HFFc6 (cell line): ENCODE data around the gene SYNGAP1. TPM values are rescaled to one million over a fixed set of nuclear protein-coding genes. Genes with fewer than 3 reads are reported as not detected.

Experiments
- DNase-seq: peaks from one replicate; pipeline ENCODE4 v3.0.0-alpha.2; 2018
- H3K27ac Mint-ChIP-seq: 2 replicates; pipeline ENCODE4 v1.8.0; 2020; ENCODE audit warnings: mild to moderate bottlenecking, mixed read lengths
- H3K27me3 Mint-ChIP-seq: 2 replicates; pipeline ENCODE4 v1.8.0; 2021; ENCODE audit warnings: mild to moderate bottlenecking, moderate library complexity, mixed read lengths; ENCODE audit not compliant: insufficient read depth
- H3K36me3 Mint-ChIP-seq: 2 replicates; pipeline ENCODE4 v1.8.0; 2021; ENCODE audit warnings: low read depth, mixed read lengths
- H3K4me1 Mint-ChIP-seq: 2 replicates; pipeline ENCODE4 v1.8.0; 2020; ENCODE audit warnings: low read depth, mixed read lengths
- H3K4me3 Mint-ChIP-seq: 2 replicates; pipeline ENCODE4 v1.8.0; 2020; ENCODE audit warnings: mild to moderate bottlenecking, moderate library complexity, mixed read lengths
- H3K9me3 Mint-ChIP-seq: 2 replicates; pipeline ENCODE4 v1.8.0; 2020; ENCODE audit warnings: mild to moderate bottlenecking, mixed read lengths
- total RNA-seq, 6 experiments: library from RNA; stranded (reverse); fragmentation: NEBNext Ultra II Directional; extraction: Animal tissue kit (Norgen Biotek cat#: 25700); gene quantifications; 2 replicates in 1 of 6; 3 replicates in 5 of 6; pipeline ENCODE4 v1.2.3, GENCODE V29; 2021
- TF ChIP-seq, protein P1 (sequence below): fragments of 200-600 bp; sonication (generic); IDR thresholded peaks from 2 replicates; pipeline ENCODE4 v1.5.0; 2021; ENCODE audit warnings: antibody characterized with exemption, mild to moderate bottlenecking

The SYNGAP1 gene
- total RNA-seq, 6 experiments from 2014 or later, result 10.5 to 15.0 (median 13.3) TPM

DNA sequence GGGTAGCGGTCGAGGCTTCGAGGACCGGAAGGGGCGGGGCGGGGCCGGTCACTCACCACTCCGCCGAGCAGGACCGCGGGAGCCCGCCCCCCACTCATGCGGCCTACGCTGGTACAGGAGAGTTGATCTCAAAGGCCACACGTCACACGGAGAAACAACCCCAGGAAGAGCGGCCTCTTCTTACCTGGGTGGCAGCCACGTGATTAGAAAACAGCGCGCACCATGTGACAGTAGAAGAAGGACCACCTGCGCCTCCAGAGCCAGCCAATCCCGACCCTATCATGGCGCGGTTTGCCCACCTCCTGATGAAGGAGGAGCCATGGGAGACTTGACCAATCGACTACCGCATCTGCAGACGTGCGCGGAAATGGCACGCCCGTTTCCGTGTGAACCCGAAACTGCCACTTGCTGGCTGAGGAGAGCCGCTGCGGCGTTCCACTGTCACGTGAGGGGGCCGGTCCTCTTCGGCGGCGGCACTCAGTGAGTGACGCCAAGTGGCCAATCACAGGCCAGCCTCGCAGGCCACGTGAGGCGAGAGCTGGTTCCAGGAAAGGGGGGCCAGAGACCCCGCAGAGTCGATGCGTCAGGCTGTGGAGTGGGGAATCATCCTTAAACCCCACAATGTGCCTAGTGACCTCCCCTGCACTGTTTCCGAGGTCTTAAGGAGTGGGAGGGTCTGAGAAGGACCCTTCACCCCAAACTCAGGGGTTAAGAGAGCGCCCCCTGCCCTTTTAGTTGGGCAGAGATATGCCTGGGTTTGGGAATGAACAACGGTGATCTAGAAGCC lies 1.8 kb upstream of the SYNGAP1 start, which contains the start of gene CUTA:
CUTA (minus strand) TSS at position 205 of the 787 bp plus-strand sequence; CDS start at position 98, 107 bp downstream.
- peaks cover 11% of the 10 kb centered on the region for H3K27me3 Mint-ChIP-seq
- H3K36me3 Mint-ChIP-seq, result peaks cover 43% of the 10 kb centered on the region
- H3K9me3 Mint-ChIP-seq, result no peaks in the 10 kb centered on the region
- H3K4me3 Mint-ChIP-seq, result peak within 1 kb of the TSS; percentile 98
- H3K4me1 Mint-ChIP-seq, result peaks cover 77% of the 10 kb centered on the region
- DNase-seq, result peak; percentile 100
- peak within 1 kb of the TSS; percentile 100 for H3K27ac Mint-ChIP-seq
- TF ChIP-seq, protein P1, sequence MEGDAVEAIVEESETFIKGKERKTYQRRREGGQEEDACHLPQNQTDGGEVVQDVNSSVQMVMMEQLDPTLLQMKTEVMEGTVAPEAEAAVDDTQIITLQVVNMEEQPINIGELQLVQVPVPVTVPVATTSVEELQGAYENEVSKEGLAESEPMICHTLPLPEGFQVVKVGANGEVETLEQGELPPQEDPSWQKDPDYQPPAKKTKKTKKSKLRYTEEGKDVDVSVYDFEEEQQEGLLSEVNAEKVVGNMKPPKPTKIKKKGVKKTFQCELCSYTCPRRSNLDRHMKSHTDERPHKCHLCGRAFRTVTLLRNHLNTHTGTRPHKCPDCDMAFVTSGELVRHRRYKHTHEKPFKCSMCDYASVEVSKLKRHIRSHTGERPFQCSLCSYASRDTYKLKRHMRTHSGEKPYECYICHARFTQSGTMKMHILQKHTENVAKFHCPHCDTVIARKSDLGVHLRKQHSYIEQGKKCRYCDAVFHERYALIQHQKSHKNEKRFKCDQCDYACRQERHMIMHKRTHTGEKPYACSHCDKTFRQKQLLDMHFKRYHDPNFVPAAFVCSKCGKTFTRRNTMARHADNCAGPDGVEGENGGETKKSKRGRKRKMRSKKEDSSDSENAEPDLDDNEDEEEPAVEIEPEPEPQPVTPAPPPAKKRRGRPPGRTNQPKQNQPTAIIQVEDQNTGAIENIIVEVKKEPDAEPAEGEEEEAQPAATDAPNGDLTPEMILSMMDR, result peak; percentile 70

GRCh38 chr6:33418690-33419291 lies 1.1 kb upstream of the SYNGAP1 start:
- Mint-ChIP-seq H3K36me3 (peaks cover 43% of the 10 kb centered on the region), H3K4me1 (peaks cover 77% of the 10 kb centered on the region), H3K9me3 (no peaks in the 10 kb centered on the region), H3K27ac (peak overlapping the region; percentile 100), H3K27me3 (peaks cover 11% of the 10 kb centered on the region), H3K4me3 (peak overlapping the region; percentile 98)
- DNase-seq, result no peak
- TF ChIP-seq, protein P1, result 0 out of 2 replicates have a peak, but pooled peaks have one; percentile 3

- H3K4me1 Mint-ChIP-seq, result peaks cover 77% of the 10 kb centered on the region
- TF ChIP-seq, protein P1, result no peak
- no peak for DNase-seq
- H3K9me3 Mint-ChIP-seq, result no peaks in the 10 kb centered on the region
- peaks cover 38% of the 10 kb centered on the region for H3K36me3 Mint-ChIP-seq
- H3K27me3 Mint-ChIP-seq, result peaks cover 7% of the 10 kb centered on the region
- H3K27ac Mint-ChIP-seq, result peak overlapping the region; percentile 59; the same call in 1 of the 2 replicates
- H3K4me3 Mint-ChIP-seq, result peak overlapping the region; percentile 83
These were observed 852 bp downstream of the SYNGAP1 start for GRCh38 chr6:33420491-33421343.

GRCh38 chr6:33421344-33421643 lies 1.4 kb downstream of the SYNGAP1 start:
- peaks cover 75% of the 10 kb centered on the region for H3K4me1 Mint-ChIP-seq
- peak overlapping the region; percentile 83 for H3K4me3 Mint-ChIP-seq
- H3K27me3 Mint-ChIP-seq, result peaks cover 5% of the 10 kb centered on the region
- H3K36me3 Mint-ChIP-seq, result peaks cover 32% of the 10 kb centered on the region
- H3K9me3 Mint-ChIP-seq, result no peaks in the 10 kb centered on the region
- DNase-seq, result no peak
- TF ChIP-seq, protein P1, result no peak
- H3K27ac Mint-ChIP-seq, result peak overlapping the region; percentile 24; the same call in 1 of the 2 replicates

DNA sequence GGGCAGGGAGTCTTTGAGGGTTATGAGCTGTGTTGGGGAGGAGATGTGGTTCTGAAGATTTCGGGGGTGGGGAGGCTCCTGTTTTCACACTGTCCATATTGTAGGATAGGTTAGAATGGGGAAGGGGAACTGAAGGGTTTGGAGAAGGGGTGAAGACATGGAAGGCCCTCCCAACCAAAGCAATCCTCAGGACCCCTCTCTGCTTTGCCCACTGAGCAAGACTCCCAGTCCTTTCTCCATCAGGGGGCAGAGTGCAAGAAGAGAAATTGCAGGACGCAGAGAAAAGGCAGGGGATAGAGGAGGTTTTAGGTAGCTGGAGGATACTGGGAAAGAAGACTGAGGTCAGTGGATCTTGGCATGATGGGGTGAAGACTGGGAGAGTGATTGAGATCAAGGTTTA lies 3.9 kb downstream of the SYNGAP1 start:
- Mint-ChIP-seq H3K4me1 (peaks cover 81% of the 10 kb centered on the region), H3K9me3 (no peaks in the 10 kb centered on the region), H3K27me3 (peaks cover 4% of the 10 kb centered on the region), H3K4me3 (peak overlapping the region; percentile 90; the same call in 1 of the 2 replicates), H3K27ac (peak overlapping the region; percentile 92), H3K36me3 (peaks cover 20% of the 10 kb centered on the region)
- DNase-seq, result no peak
- TF ChIP-seq, protein P1, result no peak
